GM21526 (cell line): Measurements from ENCODE around the gene ZFAND2A.

Experiments used
- ATAC-seq: cut with Tn5 transposase; IDR thresholded peaks from one replicate; pipeline ENCODE4 v1.9.1; 2021; ENCODE audit warnings: moderate library complexity; ENCODE audit not compliant: unreplicated experiment, low FRiP score

The ZFAND2A gene

DNA sequence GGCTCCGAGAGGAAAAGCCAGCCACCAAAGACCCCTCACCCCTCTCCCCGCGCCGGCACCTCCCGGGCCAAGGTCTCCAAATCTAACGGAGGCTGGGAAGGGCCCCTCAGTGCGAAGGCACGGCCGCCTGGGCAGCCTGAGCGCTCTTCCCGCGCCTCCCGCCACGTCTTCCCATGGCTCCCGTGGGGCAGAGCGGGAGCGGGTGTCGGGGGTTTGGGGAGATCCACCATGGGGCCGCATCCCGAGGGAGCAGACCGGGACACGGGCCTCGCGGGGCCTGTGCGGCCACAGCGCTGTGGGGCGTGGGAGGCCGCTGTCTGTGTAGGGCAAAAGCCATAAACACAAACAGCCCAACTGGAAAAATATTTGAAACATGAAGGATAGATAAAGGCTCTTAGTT is 49.6 kb downstream of the ZFAND2A start:
- no peak for ATAC-seq

DNA sequence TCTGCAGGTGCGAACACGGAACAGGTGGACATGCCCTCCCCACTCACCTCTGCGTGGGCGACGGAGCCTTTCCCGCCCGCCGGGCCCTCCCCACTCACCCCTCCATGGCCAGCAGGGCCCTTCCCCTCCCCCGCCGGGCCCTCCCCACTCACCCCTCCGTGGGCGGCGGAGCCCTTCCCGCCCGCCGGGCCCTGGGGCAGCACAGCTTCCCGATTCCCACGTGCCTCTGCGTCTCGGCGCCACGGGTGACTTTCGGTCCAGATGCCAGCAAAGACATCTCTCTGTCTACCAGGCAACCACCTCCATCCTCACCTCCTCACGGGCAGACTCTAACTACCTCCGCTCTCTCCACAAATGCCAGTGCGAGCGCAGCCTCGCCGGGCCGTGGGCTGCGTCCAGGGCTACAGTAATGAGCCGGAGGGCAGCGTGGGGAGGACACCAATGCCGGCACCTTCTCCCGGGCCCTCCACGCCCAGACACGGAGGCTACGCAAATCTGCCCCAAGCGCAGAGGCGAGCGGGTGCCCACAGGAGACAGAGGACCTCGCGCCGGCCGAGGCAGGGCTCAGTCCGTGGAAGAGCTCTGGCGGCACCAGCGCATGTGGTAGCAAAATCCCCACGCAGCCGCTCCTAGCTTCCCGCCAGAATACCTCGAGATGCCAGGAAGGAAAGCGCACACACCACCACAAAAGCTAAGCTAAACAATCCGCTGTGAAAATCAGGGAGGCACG is 50.2 kb downstream of the ZFAND2A start:
- no peak for ATAC-seq

DNA sequence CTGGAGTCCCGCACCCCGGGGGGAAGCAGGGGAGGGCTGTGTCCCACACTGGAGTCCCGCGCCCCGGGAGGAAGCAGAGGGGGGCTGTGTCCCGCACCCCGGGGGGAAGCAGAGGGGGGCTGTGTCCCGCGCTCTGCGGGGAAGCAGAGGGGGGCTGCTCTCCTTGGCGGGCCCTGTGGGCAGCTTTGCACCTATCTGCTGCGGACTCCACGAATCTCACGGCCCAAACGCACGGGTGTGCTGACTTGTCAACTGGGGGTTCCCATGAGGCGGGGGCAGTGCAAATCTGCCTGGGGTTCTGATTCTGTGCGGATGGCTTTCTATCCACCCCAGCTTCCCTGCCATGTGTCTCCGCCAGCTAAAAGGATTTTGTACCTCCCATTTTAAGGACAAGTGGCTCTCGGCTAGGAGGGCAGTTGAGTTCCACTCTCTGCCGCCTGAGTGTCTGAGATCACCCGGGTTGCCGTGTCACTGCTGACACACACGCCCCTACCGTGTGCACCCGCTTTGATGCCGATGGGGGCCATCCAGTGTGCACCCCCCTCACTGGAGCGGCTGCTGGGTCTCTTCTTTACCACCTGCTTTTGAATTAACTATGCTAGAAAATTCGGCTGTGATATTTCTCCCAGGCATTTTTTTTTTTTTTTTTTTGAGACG is 51.6 kb downstream of the ZFAND2A start:
- no peak for ATAC-seq

DNA sequence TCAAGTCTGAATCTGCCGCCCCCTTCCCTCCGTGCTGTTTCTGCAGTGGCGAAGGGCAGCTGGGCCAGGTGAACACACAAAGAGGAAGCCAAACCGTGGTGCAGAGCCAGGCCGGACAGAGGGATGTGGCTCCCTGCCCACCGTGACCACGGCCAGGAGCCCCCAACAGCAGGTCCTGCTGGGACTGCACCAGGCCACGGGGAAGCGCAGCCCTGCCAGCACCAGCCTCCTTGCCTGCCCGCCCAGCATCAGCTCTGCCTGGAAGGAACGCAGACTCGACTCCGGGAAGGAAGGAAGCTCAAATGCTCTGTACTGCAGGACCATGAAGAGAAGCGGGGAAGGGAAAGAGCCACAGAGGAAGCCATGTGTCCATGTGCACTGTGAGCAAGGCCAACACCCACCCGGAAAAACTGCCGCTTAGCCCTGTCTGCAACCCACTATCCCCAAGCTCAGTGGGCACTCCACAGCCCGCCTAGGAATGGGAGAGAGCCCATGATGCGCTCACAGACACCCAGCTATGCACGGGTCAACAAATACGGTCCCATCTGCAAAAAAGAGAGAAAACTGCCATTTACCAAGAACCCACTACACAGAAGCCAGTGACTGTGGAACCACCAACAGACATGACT is 53.1 kb downstream of the ZFAND2A start:
- ATAC-seq, result no peak

DNA sequence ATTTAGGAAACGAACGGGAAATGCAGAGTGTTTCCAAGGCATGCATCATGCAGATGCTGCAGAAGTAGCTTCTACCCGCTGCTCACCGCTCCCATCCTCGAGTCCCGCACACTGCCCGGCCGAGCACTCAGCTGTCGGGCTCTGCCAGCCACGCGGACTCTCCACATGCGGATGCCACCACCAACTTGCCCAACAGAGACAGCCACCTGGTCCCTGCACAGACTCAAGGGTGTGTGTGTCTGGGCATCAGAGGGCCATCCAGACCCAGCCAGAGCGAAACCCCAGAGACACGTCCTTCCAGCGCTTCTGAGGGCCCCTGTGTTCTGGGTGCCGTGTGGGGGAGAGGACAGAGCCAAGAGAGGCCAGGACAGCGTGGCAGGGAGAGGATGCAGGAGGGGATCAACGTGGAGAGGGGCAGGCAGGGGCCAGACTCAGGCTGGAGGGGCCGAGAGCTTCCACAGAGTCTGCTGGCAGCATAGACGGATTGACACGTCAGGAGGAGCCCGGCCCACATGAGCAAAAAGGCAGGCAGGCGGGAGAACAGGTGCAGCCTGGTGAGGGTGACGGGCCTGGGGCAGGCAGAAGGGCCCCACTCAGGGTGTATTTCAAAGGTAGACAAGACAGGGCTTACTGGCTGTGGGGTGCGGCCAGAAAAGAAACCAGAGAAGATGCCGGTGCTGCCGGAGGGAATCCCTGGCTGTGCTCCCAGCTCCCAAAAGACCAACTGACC is 53.8 kb downstream of the ZFAND2A start:
- no peak for ATAC-seq

DNA sequence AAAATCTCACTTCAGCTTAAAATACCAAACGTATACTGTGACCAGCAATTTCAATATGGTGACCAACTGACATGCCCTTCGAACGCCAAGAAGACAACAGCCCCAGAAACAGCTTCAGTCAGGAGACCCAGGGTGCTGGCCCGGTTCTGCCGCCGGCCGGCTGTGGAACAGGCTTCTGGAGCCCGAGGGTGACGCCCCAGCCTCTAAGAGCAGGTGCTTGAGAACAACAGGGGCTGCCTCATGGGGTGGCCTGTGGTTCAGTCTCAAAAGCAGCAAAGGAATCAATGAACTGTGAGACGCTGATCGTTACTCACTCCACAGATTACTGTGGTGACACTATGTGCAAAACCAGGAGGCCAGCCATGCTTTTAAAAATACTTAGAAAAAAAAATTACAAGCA is 54.8 kb downstream of the ZFAND2A start:
- peak; percentile 49 for ATAC-seq

DNA sequence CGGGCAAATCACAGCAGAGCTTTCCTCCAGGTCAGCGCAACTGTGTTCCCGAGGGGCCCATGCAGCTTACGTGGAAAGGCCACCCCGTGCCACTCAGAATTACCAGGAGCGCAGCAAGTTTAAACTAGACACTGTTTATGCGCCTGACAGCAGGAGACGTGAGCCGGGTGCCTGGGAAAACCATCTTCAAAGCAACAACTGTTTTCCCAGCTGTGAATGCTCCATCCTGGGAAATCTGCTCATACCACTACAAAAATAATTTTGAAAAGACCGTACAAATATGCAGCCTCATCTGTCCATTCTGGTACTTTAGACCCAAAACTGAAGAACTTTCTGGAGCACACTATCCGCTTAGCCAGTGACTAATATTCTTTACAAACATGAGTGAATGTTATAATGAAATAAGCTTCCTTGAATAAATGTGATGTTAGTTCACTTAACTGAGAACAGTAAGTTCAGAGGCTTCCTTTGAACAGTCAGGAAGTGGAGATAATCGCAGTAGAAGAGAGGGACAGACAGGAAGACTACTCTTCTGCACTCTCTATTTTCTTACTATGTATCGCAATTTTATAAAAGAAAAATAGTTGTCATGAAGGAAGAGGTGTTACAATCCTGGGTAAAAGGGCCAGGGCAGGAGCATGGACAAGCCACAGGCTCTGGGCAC is 55.3 kb downstream of the ZFAND2A start:
- no peak for ATAC-seq

DNA sequence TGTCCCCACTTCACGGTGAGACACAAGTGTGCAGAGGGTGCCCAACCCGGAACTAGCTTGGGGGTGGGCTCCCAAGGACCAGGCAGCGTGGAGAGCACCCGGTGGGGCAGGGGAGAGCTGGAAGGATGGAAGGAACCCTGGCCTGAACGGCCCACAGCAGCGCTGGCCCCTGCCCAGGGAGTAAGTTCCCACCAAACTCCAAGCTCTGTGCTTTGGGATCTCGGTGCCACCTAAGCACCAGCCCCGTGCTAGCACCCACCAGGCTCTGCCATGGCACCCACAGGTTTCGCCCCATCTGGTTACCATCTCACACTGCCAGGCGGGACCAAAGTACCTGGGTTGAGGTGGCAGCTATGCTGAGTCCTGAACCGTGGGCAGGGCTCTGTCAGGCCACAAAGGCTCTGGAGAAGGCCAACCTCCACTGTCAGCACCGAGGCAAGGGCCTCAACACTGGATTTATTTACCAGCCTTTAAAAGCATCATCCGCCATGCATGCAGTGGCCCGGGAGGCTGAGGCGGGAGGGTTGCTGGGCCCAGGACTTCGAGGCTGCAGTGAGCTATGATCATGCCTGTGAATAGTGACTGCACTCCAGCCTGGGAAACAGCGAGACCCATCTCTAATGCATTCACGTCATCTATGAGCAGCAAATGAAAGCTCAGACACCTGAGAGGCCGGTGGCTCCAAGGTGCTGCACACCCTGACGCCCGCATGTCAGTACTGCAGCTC is 56.0 kb downstream of the ZFAND2A start:
- ATAC-seq, result no peak

DNA sequence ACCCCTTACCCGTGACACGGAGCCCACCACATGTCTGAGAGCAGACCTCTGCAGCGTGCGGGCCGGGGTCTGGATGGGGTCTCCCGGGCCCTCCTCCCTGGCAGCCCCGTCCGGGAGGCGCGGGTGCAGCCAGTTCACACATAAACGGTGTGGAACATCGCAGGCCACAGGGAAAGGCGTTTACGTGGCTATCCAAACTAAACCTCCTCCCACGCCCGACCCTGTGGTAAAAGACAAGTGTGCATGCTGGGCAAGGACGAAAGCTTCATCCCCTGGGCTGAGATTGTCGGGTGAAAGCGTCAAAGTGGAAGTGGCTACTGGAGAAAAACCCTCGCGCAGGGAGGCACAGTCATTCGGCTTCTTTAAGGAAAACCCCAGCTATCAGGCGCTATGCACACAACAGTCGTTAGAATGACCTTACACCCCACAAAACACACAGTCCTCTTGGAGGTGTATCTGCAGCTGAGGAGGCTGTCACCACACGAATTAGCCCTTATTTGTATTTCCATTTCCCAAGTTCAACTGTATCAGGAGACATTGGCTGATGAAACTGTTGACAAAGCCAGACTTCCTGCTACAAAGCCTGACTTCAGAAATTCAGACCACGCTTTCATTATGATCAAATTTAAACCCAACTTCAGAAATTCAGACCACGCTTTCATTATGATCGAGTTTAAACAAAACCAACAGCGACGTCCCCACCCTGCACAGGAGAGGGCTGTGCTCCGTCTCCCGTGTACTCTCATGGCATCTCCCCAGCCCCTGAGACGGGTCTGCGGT is 56.8 kb downstream of the ZFAND2A start:
- no peak for ATAC-seq
